NCI-H1105 treated with DMSO at 0.1 percent for 48 hours (cell line): Measurements from ENCODE around the gene USH2A.

Experiments used
- DNase-seq: peaks from one replicate; lab custom pipeline; 2025; lab: John Stamatoyannopoulos, UW

Gene USH2A

GRCh38 chr1:215868500-215868899 is 554.7 kb downstream of the USH2A start:
- no peak for DNase-seq

DNA sequence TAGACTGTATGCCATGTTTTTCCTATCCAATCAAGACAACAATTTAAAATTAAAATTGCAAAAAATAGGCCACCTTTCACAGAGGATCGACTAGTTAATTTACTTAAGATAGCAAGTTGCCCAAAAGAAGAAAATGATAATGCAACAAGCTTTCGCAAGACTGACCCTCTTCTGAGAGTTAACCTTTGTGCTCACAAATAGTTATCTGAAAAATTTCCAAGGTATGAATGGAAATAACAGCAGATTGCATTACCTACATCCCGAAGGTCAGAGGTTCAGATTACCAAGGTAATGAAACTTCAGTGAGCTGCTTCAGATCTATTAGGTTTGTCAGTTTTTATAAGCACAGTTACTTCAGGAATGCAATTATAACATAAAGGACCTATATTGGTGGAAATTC is 558.2 kb downstream of the USH2A start:
- no peak for DNase-seq

DNA sequence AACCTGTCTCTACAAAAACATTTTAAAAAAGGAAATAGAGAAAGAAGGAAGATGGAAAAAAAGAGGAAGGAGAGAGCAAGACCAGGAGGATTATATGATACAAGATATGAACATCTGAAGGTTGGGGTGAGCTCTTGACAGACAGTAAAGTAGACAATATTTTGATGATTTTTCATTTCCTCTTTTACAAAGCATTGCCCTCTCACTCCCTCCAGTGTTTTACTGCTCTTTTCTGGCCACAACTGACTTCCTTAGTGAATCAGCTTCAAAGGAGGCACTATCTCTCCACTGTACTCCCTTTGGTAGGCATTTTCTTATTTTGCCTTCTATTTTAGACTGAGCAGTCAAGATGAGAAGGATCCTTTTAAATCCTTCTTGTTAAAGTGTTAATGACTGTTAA is 559.5 kb downstream of the USH2A start:
- no peak for DNase-seq

- no peak for DNase-seq
Observed at GRCh38 chr1:215860833-215861232, 562.4 kb downstream of the USH2A start.

DNA sequence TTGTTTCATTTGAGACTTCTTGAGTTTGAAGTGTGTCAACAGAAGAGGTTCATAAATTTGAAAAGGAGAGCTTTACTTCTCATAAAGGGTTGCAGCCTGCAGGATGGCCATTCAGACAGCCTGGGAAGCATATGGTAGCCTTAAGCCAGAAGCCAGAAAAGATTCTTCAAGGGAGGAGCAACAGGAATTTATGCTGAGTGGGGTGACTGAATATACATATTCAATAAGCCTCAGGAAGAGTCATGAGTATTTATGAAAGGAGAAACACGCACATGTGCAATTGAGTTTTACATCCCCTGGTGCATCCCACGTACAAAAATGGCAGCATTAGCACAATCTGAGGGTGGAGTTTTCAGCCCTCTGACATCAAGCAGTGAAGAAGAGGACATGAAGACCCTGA is 565.9 kb downstream of the USH2A start:
- DNase-seq = no peak

GRCh38 chr1:215845234-215845891 is 577.9 kb downstream of the USH2A start:
- DNase-seq = no peak

- no peak for DNase-seq
Observed at GRCh38 chr1:215844777-215845176, 578.5 kb downstream of the USH2A start.

DNA sequence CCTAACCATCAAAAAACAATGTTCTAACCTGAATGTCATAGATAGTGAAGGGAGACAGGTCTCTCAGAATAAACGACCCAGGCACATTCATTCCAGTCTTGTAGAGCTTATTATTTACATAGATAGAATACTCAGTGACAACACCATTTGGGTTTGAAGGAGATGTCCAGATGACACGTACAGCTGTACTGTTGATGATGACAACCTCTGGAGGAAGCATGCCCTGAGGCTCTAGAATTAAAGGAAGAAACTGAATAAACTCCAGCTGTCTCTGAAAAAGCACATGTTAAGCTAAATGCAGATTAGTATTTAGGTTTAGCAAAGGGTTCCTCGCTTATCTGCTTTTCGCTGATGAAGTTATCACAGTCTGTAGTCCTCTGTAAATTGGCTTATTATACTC is 579.0 kb downstream of the USH2A start:
- no peak for DNase-seq

- DNase-seq = no peak
Observed at GRCh38 chr1:215842905-215843304, 580.3 kb downstream of the USH2A start.

DNA sequence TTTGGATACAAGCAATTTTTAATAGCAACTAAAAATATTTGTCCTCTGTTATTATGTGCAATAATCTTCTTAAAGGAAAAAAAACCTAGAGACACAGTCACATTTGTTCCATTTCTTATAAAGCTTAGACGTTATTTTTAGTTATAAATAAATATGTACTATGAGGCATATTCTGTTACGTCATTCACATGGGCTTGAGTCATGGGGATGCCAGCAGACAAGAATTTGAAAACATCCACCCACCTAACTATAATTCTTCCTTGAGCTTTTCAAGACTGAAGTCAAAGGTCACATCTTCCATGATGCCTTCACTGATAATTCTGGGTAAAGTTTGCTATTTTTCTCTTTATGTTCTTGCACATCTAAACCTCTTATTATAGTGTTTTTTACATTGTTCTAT is 587.3 kb downstream of the USH2A start:
- no peak for DNase-seq

- no peak for DNase-seq
Observed at GRCh38 chr1:215833941-215834729, 589.1 kb downstream of the USH2A start.

DNA sequence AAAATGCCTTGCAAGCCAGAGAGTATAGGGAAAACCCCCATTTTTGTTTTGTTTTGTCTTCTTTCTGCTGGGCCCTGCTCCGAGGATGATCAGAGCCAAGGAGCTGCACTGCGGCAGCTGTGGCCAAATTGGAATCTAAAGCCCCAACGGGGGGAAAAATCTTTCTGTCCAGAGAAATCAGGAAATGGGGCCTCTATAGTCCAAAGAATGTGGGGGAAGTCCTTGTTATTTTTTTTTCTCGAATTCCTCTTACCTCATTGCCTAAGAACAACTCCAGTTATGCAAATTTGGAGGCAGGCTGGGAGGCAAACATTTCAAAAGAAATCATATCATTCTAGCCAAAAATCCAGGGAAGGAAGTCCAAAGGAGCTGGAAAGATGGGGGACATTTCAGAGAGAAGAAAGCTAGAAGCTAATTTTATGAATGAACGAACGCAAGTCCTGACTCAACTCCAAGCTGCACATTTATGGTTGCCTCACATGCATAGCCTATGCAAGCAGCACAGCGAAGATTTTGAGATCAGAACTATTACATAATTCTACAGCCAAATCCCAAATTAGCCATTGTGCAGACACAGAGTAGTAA is 592.9 kb downstream of the USH2A start:
- DNase-seq = no peak

DNA sequence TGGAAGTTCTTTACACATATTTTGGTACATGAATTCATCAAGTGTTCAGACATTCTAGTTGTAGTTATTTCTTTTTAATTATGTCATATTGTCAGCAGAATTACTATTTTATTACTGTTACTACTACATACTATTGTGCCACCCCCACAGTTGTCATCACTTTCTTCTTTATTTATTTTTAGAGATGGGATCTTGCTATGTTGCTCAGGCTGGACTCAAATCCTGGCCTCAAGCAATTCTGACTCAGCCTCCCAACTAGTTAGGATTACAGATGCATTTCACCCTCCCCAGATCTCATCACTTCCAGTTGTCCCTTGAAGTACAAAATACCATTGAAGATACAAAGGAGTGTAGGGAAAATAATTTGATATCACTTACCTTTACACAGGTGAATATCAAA is 598.2 kb downstream of the USH2A start:
- no peak for DNase-seq

- DNase-seq = no peak
Observed at GRCh38 chr1:215824245-215824644, 599.0 kb downstream of the USH2A start.

DNA sequence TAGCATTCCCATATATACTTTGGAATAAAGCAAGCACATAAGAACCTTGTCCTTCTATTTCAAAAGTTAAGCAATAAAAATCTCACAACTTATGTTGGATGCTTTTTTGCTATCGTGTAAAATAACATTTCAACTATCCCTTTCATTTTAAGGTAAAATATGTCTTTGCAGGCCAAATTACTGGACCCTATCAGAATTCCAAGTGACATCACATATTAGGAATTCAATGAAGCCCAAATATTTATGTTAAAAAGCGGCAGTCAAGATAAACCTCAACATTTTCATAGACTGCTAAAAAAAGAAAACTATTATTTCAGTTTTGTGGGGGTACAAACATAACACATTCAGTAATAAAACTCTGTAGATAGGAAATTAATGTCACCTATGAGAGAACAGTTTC is 604.1 kb downstream of the USH2A start:
- no peak for DNase-seq

DNA sequence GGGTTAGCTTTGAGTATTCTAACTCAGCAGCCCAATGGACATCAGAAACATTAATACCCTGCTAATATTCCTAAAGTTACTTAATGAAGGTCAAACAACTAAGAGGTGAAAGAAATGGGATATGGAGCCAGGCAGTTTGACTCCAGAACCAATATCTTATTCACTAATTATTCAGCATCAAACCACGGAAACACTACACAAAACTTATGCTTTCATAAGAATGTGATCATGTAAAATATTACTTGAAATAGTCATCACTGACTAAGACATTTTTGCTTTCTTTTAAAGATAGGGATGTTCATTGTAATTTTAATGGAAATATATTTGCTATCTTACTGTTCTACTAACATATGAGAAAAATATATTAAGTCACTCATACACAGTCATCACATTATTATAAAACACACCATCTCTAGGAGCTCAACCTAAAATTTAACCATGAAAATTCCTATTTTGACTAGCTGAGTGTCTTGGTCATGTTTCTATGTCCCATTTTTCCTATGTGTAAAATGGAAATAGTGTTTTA is 615.3 kb downstream of the USH2A start:
- no peak for DNase-seq

- no peak for DNase-seq
Observed at GRCh38 chr1:215807218-215807617, 616.0 kb downstream of the USH2A start.

GRCh38 chr1:215797859-215798258 is 625.4 kb downstream of the USH2A start:
- DNase-seq = no peak

DNA sequence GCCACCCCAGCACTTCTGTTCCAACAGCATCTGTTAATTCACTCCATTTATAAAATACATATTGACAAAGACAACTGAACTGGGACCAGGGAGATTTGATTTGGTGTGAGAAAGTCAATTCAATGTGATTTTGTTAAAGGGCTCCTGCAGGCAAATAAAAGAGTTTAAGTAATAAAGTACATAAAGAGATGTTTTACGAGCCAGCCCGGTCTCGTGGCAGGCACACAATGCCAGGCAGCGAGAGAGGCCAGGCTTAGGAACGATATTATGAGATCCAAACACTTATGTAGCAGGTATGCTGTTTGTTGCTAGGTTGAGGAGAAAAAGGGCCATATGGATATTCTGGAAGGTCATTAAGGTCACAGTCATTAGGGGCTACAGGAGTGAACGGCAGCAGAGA is 629.1 kb downstream of the USH2A start:
- DNase-seq = no peak

DNA sequence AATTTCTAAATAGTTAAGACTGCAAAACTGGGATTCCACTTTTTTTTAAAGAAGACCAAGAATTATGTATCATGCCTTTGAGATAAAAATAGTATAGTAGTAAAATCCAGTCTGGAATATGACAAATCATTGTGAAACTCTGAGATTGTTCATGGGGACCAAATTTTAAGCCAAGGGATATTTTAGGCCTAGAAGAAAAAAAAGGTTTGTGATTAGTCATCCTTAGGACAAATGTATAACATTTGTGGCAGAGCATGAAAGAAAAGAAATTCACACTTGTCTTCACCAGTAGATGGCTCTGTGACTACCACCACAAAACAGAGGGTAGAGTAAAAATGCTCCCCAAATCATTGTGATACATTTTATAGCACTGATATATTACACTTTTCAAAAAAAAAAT is 630.1 kb downstream of the USH2A start:
- DNase-seq = peak; percentile 31

DNA sequence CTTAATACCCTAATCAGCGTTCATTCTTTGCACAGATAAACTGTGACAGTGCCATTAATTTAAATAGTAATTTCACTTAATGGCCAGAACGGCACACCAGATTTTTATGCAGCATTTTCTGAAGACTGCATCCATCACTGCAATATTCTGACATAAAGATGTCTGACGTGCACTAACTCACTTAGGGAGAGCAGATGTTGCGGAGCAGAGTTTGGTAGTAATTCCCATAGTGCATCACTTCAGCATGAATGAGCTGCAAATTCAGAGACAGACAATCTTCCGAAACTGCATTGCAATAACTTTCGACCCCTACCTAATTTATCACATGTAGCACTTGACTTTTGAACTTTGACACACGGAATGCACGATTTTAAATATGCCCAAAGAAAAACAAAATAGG is 630.8 kb downstream of the USH2A start:
- no peak for DNase-seq

DNA sequence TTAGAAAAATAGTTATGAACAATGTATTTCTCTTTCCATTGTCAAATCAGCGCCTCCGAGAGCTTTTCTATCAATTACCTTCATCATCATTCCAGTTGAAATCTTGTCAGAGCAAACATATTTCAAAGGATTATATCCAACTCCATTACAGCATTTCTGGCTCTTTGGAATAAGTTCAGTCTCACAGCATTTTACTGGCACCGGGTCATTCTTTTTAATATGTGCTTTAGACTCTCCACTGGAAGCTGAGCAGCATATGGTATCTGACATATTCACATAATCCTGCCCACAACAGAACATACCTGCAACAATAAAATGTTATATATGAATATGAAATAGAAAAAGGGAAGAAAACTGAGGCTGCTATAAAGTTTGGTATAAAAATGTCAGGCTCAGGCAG is 633.3 kb downstream of the USH2A start:
- no peak for DNase-seq

DNA sequence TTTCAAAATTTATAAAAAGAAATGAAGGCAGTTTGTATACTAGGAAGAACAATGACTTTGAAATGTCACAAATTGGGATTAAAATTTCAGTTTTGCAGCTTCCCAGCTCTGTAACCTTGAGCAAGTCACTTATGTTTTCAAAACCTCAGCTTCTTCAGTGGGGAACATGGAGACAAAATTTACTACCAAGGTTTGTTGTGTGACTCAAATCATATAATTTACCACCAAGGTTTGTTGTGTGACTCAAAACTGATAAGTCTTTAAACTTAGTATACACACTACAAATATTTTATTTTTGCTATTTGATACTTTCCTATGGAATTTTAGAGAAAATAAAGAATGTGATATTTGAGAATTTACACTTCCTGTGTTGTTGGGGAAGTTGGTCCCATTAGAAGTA is 636.3 kb downstream of the USH2A start:
- no peak for DNase-seq
